GM19397 (cell line): ENCODE results near the gene SUSD6.

Source experiments
- ATAC-seq: cut with Tn5 transposase; IDR thresholded peaks from one replicate; pipeline ENCODE4 v1.9.1; 2021; ENCODE audit warnings: mild to moderate bottlenecking, moderate library complexity; ENCODE audit not compliant: unreplicated experiment

SUSD6 gene

DNA sequence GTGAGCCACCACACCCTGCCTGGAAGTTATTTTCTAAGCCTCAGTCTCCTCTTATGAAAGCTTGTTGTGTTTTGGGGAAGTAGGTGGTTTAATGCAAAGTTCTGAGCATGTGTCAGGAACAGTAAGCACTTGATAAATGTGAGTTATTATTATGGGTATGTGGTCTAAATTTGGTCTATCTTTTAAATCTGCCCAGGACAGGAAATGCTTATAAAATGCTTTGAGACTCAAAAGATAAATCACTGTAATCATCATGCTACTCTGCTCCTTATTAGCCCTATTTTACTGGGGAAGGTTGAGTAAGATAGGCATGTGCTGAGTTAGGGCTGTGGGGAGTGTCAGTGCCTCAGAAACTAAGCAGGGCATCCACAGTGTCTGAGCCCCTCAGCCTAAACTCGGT, 142.5 kb downstream of the SUSD6 start:
- no peak for ATAC-seq

DNA sequence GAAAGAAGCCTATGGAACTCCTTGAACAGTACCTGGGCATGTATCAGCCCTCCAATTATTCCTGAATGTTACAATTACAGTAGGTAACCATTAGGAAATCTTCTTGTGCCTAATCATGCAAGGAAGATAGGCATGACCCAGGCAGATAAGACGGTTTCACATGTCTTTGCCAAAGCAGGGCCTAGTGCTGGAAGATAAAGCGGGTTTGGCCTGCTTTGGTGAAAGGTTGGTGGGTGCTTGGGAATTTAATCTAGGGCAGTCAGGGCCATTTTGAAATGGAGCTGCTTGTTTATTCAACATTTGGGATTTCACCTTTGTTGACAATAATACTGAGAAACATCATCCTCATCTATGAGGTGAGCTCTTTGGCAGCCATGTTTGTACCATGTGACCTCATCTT, 143.1 kb downstream of the SUSD6 start:
- ATAC-seq = no peak

DNA sequence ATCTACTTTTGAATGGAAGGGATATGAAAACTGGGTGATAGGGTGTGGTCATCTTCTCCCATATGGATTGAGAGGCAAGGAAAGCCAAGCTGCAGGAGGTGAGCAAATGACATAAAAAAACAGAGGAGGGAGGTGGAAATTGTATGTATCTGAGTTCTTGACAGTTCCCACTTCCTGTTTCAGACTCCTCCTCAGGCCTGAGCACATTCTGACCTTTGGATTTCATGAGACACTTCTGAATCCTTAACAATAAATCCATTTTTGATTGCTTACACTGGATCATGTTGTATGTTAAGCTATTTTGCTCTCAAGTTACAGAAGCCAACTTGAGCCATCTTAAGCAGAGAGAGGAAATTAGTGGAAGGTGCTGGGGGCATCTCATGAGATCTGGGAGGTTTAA, 143.9 kb downstream of the SUSD6 start:
- ATAC-seq = no peak

DNA sequence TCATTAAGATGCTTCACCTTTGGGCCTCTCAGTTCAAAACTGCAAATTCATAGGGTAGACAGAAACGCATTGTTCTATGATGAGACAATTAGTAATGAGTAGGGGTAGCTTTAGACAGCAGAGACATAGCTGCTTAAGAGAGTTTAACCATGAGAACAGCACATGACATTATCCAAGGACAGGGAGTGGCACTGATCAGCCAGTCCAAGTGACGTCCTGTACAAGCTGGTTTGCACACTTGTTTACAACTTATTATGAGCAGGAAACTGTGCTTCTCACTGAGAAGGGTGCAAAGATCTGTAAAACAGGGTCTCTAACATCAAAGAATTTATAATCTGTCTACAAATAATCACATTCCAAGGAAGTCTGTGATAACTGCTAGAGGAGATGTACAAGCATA, 144.4 kb downstream of the SUSD6 start:
- no peak for ATAC-seq

DNA sequence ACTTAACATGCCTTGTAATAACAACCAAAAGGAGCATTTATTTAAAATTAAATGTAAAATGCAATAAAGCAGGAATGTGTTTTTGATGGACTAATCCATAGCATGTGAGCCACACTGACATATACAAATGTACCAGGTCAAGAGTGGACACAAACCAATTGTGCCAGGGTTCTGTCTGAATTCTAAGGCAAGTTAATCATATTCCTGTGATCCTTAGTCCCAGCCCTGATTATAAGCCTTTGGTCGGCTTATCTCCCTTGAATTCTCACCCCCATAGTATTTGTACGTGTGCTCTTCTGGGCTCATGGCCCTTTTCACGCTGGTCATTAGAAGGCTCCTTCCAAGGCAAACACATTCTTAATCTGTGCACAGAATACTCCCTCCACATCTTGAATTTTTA, 144.9 kb downstream of the SUSD6 start:
- no peak for ATAC-seq

DNA sequence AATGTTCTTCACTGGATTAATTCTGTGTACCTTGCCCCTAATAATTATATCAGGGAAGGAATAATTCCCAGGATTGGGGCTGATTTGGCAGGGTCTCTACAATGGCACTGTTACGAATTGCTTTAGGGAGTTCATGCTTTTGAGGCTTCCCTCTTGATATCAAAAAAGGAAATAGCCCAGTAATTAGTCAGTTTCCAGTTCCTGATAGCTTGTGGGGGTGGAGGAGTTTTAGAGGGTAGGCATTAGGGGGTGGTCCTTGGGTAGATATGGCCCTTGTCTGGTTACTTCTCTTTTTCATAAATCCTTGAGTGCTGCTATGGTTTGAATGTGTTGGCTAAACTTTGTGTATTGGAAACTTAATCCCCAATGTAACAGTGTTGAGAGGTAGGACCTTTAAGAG, 149.4 kb downstream of the SUSD6 start:
- ATAC-seq = no peak

DNA sequence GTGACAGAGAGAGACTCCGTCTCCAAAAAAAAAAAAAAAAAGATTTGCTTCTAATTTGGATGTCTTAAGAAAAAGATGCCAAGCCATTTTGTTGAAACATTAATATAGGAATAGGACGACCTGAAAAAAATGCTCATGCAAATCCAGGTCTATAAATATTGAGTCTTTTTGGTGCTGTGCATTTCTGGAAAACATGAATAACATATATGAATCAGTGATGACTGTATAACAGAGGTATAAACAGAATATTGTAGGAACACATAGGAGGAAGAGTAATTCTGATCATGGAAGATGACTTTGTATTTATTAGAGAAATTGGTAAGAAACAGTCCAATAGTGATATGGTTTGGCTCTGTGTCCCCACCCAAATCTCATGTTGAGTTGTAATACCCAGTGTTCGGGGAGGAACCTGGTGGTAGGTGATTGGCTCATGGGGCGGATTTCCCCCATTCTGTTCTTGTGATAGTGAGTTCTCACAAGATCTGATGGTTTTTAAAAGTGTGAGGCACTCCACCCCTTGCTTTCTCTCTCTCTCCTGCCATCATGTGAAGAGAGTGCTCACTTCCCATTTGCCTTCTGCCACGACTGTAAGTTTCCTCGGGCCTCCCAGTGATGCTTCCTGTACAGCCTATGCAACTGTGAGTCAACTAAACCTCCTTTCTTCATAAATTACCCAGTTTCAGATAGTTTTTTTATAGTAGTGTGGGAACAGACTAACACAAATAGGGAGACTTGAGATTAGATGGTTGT, 152.5 kb downstream of the SUSD6 start:
- ATAC-seq = no peak
